Activated CD4-positive, alpha-beta T cell treated with anti-CD3 and anti-CD28 coated beads, Interleukin-2, amount 50 U/mL, for 24 hours (primary cell): ENCODE results near the gene EPHA2.

Source experiments
- DNase-seq, 2 donors: peaks; one replicate each; pipeline ENCODE4 v3.0.0-alpha.2; 2020; ENCODE audit warnings: low read depth in 1 of 2, low spot score in 1 of 2

Gene EPHA2

GRCh38 chr1:16138772-16139221 is 17.1 kb downstream of the EPHA2 start:
- DNase-seq: no peak

- DNase-seq: no peak
Observed at GRCh38 chr1:16137890-16138467, 17.9 kb downstream of the EPHA2 start.

DNA sequence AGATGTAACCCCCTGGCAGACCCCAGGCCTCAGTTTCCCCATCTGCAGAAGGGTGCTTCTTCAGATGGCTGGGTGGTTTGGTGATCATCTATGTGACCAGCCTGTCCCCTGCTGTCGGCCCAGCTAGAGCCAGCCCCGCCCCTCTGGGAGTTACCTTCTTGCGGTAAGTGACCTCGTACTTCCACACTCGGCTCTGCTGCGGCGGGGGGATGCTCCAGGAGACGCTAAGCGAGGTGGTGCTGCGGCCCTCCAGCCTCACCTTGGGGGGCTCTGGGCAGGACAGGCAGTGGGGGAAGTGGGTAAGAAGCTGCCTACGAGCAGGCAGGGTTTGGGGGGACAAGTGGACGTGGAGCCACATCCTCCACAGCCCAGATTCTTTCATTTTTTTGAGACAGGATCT is 20.4 kb downstream of the EPHA2 start:
- no peak for DNase-seq

DNA sequence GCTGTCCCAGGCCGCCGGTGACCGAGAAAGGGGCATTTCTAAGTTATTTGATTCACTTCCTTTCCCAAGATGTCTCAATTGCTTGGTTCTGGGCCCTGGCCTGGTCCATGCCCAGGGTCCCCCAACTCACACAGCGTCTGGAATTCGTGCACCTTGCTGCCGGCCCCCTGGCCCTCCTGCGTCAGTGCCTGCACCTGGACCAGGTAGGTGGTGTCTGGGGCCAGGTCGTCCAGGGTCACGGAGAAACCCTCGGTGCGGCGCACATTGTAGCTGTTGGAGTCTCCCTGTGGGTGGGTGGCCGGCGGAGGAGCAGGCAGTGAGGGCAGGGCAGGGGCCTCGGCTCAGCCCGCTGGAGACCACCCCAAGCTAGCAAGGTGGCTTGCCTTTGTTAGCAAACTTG is 21.0 kb downstream of the EPHA2 start:
- no peak for DNase-seq

- DNase-seq: no peak
Observed at GRCh38 chr1:16134066-16134801, 21.6 kb downstream of the EPHA2 start.

- no peak for DNase-seq
Observed at GRCh38 chr1:16133007-16133961, 22.6 kb downstream of the EPHA2 start.

- no peak for DNase-seq
Observed at GRCh38 chr1:16132325-16132785, 23.5 kb downstream of the EPHA2 start.

DNA sequence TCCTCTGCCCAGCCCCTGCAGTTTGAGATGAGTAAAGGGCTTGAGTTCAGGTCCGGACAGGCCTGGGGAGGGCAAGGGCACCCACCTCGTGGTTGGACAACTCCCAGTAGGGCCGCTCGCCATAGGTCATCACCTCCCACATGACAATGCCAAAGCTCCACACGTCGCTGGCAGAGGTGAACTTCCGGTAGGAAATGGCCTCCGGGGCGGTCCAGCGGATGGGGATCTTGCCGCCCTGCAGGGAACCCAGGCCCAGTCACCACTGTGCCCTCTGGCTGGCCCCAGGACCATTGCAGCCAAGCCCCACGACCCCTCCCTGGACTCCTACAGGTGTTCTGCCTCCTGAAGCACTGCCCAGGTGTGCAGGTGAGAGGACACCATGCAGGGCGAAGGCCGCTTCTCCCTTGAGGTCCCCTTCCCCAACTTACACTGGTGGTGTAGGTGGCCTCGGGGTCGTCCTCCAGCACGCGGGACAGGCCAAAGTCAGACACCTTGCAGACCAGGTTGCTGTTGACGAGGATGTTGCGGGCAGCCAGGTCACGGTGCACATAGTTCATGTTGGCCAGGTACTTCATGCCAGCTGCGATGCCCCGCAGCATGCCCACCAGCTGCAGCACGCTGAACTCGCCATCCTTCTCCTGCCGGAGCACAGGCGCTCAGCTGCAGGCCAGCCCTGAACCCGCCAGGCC is 24.1 kb downstream of the EPHA2 start:
- no peak for DNase-seq

DNA sequence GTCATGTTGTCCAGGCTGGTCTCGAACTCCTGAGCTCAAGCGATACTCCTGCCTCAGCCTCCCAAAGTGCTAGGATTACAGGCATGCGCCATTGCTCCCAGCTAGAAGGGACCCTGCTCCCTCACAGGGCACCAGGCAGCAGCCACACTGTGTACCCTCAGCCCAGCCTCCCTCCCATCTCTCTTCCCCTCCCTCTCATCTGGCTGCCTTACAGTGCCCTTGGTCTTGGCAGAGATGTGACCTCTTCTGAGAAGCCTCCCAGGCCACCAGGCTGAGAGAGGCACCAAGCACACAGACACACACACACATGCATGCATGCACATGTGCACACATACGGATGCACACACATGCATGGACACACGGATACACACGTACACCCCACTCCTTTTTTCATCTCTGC is 25.0 kb downstream of the EPHA2 start:
- DNase-seq: no peak

DNA sequence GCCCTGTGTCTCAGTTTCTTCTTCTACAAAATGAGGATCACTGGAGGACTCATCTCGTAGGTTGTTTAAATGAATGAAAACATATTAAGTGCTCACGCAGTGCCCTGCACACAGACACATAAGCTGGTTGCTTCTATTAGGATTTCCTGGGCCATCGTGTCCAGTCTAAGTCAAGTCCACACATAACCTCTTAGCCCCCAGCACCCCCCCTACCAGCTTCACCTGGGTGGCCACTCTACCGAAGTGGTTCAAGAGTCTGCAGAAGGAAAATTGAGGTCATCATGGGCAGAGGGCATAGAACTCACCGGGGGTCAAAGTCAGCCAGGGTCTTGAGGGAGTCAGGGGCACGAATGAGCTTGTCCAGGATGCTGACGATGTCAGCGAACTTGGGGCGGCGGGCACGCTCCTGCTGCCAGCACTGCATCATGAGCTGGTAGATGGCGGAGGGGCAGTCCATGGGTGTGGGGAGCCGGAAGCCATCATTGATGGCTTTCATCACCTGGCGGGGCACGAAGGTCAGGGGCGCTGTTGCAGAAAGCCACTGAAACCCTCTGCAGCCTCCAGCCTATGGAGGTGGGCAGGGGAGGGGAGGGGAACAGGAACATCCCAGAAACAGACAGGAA is 25.8 kb downstream of the EPHA2 start:
- no peak for DNase-seq

DNA sequence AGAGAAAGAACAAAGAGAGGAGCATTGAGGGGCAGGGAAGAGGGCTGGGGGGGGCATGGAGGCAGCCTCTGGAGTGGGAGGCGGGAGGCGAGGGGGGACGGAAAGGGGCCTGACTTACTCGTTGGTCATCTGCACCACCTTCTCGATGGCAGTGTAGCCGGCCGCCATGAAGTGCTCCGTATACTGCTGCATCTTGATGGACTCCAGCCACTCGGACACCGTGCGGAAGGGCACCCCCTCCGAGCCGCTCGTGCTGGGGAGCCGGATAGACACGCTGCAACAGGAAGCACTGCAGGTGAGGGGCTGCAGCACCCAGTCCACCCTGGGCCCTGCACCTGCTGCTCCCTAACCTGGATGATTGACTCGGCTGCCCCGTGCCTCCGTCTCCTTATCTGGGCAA is 26.6 kb downstream of the EPHA2 start:
- DNase-seq: no peak

DNA sequence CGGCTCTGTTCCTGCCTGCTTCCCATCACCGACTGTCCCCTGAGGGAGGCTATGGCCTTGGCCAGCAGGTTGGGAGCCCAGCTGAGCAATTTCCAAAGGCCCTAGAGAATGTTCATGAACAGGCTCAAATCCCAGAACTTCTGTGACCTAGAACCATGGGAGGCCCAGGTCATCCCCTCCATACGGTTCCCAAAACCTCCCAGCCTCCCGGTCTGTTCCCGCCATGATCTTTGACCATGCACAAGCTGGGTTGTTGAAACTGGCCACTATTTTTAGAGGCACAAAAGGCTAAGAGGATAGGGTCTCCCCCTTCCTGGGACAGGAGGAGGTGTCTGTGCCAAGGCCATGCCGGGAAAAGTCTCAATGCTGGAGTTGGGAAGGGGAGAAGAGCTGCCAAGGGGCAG is 27.5 kb downstream of the EPHA2 start:
- DNase-seq: no peak

GRCh38 chr1:16127676-16128337 is 28.1 kb downstream of the EPHA2 start:
- no peak for DNase-seq

DNA sequence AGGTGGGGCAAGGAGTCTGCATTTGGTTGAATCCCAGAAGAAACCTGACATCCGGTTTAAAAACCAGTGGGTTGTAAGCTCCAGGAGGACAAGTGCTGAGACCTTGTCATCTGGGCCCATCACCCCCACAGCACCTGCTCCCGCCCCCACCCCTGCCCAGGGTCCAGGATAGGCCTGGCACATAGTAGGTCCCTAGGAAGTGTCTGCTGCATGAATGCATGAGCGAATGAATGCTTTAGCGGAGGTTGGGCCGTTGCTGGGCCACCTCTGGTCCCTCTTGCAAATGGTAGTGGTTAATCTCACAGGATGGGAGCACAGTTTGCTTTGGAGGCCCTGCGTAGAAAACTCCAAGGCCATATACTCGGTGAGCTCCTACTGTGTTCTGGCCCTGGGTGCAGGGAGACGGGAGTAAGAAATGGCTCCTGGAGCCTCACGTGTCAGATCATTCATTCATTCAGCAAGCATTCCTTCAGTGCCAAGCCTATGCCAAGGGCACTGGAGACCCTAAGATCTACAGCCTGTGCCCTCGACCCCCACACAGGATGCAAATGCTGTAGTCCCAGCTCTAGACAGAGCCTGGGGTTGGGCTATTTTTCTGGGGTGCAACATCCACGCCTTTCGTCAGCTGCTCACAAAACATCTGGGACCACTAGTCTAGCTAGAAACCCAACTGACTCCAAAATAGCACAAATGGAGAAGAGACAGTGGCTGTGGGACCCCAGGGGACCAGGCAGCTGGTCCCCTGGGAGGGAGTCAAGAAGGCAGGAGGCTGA is 28.9 kb downstream of the EPHA2 start:
- no peak for DNase-seq

DNA sequence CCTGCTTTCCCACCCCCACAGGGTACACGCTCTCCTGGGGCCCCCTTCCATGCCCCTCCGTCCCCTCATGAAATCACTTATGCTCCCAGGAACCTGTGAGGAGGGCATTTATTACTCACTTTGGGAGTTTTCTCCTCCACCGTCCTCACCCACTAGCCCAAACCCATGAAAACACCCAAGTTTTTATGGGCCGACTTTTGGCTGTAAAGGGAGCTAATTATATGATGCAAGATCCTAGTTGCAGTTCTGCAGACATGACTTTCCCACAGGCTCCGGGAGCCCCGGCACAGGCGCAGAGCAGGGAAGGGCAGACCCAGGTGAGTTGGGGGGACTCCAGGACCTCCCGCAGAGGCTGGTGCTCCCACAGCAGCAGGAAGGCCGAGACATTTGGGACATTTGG is 29.7 kb downstream of the EPHA2 start:
- no peak for DNase-seq

DNA sequence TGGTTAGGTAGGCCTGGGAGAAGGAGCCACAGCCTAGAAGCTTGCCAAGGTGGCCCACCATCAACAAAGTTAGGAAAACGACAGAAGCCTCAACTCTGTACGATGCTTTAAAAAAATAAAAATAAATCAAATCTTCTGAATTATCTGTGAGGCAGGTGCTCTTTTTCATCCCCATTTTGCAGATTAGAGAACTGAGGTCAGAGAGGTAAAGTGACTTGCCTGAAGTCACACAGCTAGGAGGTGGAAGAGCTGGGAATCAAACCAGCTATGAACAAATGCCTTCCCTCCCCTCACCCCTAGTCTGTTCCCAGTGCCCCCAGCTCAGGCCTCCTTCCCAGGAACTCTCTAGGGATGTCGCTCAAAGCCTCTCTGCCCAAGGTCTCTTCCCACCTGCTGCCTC is 30.4 kb downstream of the EPHA2 start:
- DNase-seq: no peak

- no peak for DNase-seq
Observed at GRCh38 chr1:16125088-16125470, 30.8 kb downstream of the EPHA2 start.

GRCh38 chr1:16124377-16125087 is 31.3 kb downstream of the EPHA2 start:
- DNase-seq: no peak

- DNase-seq: peak in 1 of 2 donors; percentile 11
Observed at GRCh38 chr1:16122916-16123315, 33.0 kb downstream of the EPHA2 start.
